Sigmoid colon (tissue), 7 donors: ENCODE data around the gene CEP83. TPM values are rescaled to one million over a fixed set of nuclear protein-coding genes. Genes with fewer than 3 reads are reported as not detected.

Experiments
- DNase-seq: peaks from one replicate; pipeline ENCODE4 v3.0.0-alpha.2; 2019
- H3K27ac ChIP-seq, 4 donors: fragments of 200-600 bp; sonication (generic); one replicate each; pipeline ENCODE4 v1.5.1; 2016 to 2019; ENCODE audit warnings: mild to moderate bottlenecking in 1 of 4
- H3K27me3 ChIP-seq, 3 donors: fragments of 200-600 bp; sonication (generic); one replicate each; pipeline ENCODE4 v1.5.1; 2019; ENCODE audit warnings: mild to moderate bottlenecking in 1 of 3
- H3K36me3 ChIP-seq, 4 donors: fragments of 200-600 bp; sonication (generic); one replicate each; pipeline ENCODE4 v1.5.1; 2016 to 2019
- H3K4me1 ChIP-seq, 4 donors: fragments of 200-600 bp; sonication (generic); one replicate each; pipeline ENCODE4 v1.5.1; 2017 to 2019
- H3K4me3 ChIP-seq, 4 donors: fragments of 200-600 bp; sonication (generic); one replicate each; pipeline ENCODE4 v1.5.1; 2017 to 2019; ENCODE audit warnings: mild to moderate bottlenecking in 2 of 4, moderate library complexity in 1 of 4
- H3K9me3 ChIP-seq, 4 donors: fragments of 200-600 bp in 3 of 4; sonication (generic) in 3 of 4; one replicate each; pipeline versions ENCODE4 v1.5.1 to v1.6.1; 2013 to 2019
- CTCF ChIP-seq, 4 experiments: fragments of 450-650 bp in 3 of 4; fragments of 200-600 bp in 1 of 4; IDR thresholded peaks; one replicate each; pipeline ENCODE4 v1.5.1; 2016 to 2019; ENCODE audit warnings: antibody characterized with exemption in 4 of 4, mild to moderate bottlenecking in 3 of 4, moderate library complexity in 2 of 4
- EP300 ChIP-seq, 4 donors: sonication (generic); formaldehyde crosslinking; IDR thresholded peaks; one replicate each; pipeline ENCODE4 v1.6.1; 2017; ENCODE audit warnings: antibody characterized with exemption in 4 of 4
- POLR2A ChIP-seq, 2 donors: fragments of 450-650 bp; IDR thresholded peaks; one replicate each; pipeline ENCODE4 v1.6.1; 2016; ENCODE audit warnings: antibody characterized with exemption in 2 of 2, mild to moderate bottlenecking in 2 of 2, moderate library complexity in 2 of 2
- POLR2AphosphoS5 ChIP-seq, 4 donors: sonication (generic); formaldehyde crosslinking; IDR thresholded peaks; one replicate each; pipeline ENCODE4 v1.6.1; 2017; ENCODE audit warnings: antibody characterized with exemption in 4 of 4
- WGBS, 2 donors: extraction: QIAGEN DNeasy Blood & Tissue Kit; methylation state at CpG; one replicate each; pipeline ENCODE4 v1.1.7; 2013; 5-methylcytosine and 5-hydroxymethylcytosine counted together
- intact Hi-C: fragments of 100-400 bp; cut with DNase I; formaldehyde crosslinking; loops from one replicate; pipeline ENCODE4 v1.15.1; 2023
- polyA plus RNA-seq, 3 donors: library from polyadenylated mRNA; stranded (reverse); fragments of 200-250 nt; gene quantifications; one replicate each; pipeline ENCODE4 v1.2.3, GENCODE V29; 2013
- total RNA-seq, 4 donors: library from RNA; depleted of rRNA; stranded (reverse); fragments of >200 nt; gene quantifications; one replicate each; pipeline ENCODE4 v1.1.0, GENCODE V29; 2016
- donor health status: healthy with polysubstance abuse.
- donor health status: Bipolar disorder and iron deficiency.
- donor health status: healthy.

Gene CEP83
- total and polyA plus RNA-seq, 7 donors = 4.4 to 23.5 (median 7.9) TPM

DNA sequence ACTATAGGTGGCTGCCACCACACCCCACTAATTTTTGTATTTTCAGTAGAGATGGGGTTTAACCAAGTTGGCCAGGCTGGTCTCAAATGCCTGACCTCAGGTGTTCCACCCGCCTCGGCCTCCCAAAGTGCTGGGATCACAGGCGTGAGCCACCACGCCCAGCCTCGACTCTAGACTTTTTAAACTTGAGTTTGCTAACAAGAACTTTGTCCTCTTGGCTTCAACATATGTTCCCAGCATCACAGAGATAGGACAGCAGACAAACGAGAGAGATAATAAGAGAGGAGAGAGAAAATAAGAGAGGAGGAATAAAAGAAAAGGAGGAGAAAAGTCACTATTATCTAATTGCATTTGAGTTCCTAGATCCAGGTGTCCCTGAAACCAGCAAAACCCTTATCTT is 119.1 kb downstream of the CEP83 start:
- intact Hi-C loops = no loop called here
- Histone ChIP-seq H3K27me3 (no peaks in the 10 kb centered on the region), H3K9me3 (no peaks in the 10 kb centered on the region), H3K27ac (no peak overlapping the region), H3K36me3 (peaks cover 0 to 2% (median 0%) of the 10 kb centered on the region in 4 donors), H3K4me3 (no peak overlapping the region), H3K4me1 (no peaks in the 10 kb centered on the region)
- no peak for TF ChIP-seq POLR2A (IDR thresholded peaks at IDR 0.05)
- TF ChIP-seq CTCF (IDR thresholded peaks at IDR 0.05) = no peak
- TF ChIP-seq POLR2AphosphoS5 (IDR thresholded peaks at IDR 0.05) = no peak
- no peak for TF ChIP-seq EP300 (IDR thresholded peaks at IDR 0.05)
- DNase-seq = no peak
- WGBS, 2 donors = 44 to 88% methylated on average over 6 of the region's 6 CpGs

GRCh38 chr12:94338006-94338794 is 121.5 kb downstream of the CEP83 start:
- Histone ChIP-seq H3K4me1 (no peaks in the 10 kb centered on the region), H3K4me3 (no peak overlapping the region), H3K9me3 (no peaks in the 10 kb centered on the region), H3K27ac (no peak overlapping the region), H3K27me3 (no peaks in the 10 kb centered on the region), H3K36me3 (no peaks in the 10 kb centered on the region)
- 80 to 90% methylated on average over 4 of the region's 4 CpGs for WGBS, 2 donors
- DNase-seq = no peak
- TF ChIP-seq POLR2A (IDR thresholded peaks at IDR 0.05) (no peak), POLR2AphosphoS5 (IDR thresholded peaks at IDR 0.05) (no peak), EP300 (IDR thresholded peaks at IDR 0.05) (no peak), CTCF (IDR thresholded peaks at IDR 0.05) (no peak)
- intact Hi-C loops = no loop called here

DNA sequence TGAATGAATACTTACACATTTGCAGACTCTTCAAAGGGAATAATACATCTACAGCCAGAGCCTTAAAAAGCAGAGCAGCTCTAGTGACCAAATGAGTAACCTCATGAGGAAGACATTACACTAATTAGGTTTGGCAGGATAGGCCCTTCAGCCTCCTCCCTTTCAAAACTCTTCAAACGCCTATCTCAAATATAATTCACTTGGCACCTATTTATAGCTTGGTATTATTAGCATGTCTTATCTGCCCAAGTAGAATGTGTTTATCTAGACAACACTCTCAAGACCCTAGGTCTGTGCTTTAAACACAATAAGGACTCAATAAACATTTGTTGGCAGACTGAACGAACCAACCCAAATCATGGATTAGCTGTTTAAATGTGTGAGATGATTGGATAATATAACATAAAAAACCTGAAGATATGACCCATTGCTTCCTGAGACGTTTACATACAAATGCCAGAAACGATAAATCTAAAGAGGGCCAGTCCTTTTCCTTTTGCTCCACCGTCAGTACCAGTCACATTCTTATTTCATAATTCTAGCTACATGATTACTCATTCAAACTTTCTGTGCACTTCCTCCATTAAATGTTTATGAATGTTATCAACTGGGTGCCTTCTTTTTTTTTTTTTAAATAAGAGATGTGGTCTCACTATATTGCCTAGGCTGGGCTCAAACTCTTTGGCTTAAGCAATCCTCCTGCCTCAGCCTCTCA is 123.3 kb downstream of the CEP83 start:
- no peaks in the 10 kb centered on the region for H3K4me1 ChIP-seq
- no peaks in the 10 kb centered on the region for H3K27me3 ChIP-seq
- no peaks in the 10 kb centered on the region for H3K36me3 ChIP-seq
- no peak for TF ChIP-seq POLR2A (IDR thresholded peaks at IDR 0.05)
- TF ChIP-seq EP300 (IDR thresholded peaks at IDR 0.05) = no peak
- no peak for TF ChIP-seq POLR2AphosphoS5 (IDR thresholded peaks at IDR 0.05)
- TF ChIP-seq CTCF (IDR thresholded peaks at IDR 0.05) = no peak
- H3K27ac ChIP-seq = no peak overlapping the region
- 67 to 78% methylated on average over 5 of the region's 5 CpGs for WGBS, 2 donors
- H3K4me3 ChIP-seq = no peak overlapping the region
- no peak for DNase-seq
- no peaks in the 10 kb centered on the region for H3K9me3 ChIP-seq
- intact Hi-C loops = no loop called here

DNA sequence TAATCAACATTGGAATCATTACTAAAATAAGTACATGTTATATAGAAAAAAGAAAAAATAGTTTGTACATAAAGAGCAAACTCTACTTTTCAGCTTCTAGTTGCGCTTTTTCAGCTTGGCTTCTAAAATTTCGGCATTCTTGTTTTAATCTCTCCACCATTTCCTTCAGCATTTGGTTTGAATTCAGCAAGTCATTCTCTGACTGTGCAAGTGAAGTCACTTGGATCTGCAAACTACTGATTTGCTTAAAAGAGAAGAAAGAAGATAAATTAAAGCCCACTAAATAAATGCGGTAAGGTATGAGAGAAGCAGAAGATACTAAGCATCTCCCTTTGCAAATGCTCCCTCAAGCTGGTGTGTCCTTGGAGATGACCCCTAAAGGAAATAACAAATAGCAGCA is 126.3 kb downstream of the CEP83 start:
- no peak overlapping the region for H3K4me3 ChIP-seq
- no peaks in the 10 kb centered on the region for H3K27me3 ChIP-seq
- DNase-seq = no peak
- intact Hi-C loops = no loop called here
- H3K27ac ChIP-seq = no peak overlapping the region
- no peaks in the 10 kb centered on the region for H3K4me1 ChIP-seq
- TF ChIP-seq EP300 (IDR thresholded peaks at IDR 0.05) (no peak), POLR2A (IDR thresholded peaks at IDR 0.05) (no peak), POLR2AphosphoS5 (IDR thresholded peaks at IDR 0.05) (no peak), CTCF (IDR thresholded peaks at IDR 0.05) (no peak)
- no peaks in the 10 kb centered on the region for H3K9me3 ChIP-seq
- 93 to 96% methylated on average over 3 of the region's 3 CpGs for WGBS, 2 donors
- peaks cover 0 to 4% (median 0%) of the 10 kb centered on the region in 4 donors for H3K36me3 ChIP-seq
